Measurements from ENCODE around the gene SVOP.

DNA sequence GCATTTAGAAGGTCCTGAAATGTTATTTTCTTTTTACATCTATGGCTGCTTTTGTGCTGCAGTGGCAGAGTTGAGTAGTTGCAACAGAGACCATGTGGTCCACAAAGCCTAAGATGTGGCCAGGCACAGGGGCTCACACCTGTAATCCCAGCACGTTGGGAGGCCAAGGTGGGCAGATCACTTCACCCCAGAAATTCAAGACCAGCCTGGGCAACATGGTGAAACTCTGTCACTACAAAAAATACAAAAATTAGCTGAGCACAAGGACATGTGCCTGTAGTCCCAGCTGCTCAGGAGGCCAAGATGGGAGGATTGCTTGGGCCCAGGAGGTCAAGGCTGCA, 45.0 kb upstream of the SVOP start:
- TF ChIP-seq, protein P1, sequence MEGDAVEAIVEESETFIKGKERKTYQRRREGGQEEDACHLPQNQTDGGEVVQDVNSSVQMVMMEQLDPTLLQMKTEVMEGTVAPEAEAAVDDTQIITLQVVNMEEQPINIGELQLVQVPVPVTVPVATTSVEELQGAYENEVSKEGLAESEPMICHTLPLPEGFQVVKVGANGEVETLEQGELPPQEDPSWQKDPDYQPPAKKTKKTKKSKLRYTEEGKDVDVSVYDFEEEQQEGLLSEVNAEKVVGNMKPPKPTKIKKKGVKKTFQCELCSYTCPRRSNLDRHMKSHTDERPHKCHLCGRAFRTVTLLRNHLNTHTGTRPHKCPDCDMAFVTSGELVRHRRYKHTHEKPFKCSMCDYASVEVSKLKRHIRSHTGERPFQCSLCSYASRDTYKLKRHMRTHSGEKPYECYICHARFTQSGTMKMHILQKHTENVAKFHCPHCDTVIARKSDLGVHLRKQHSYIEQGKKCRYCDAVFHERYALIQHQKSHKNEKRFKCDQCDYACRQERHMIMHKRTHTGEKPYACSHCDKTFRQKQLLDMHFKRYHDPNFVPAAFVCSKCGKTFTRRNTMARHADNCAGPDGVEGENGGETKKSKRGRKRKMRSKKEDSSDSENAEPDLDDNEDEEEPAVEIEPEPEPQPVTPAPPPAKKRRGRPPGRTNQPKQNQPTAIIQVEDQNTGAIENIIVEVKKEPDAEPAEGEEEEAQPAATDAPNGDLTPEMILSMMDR (IDR thresholded peaks at IDR 0.05), result no peak
- no peak for TF ChIP-seq POLR2A (IDR thresholded peaks at IDR 0.05)

Data from breast epithelium (tissue), 3 donors.